Body of pancreas (tissue), 4 donors: Measurements from ENCODE around the gene COL4A2. TPM values are rescaled to one million over a fixed set of nuclear protein-coding genes. Genes with fewer than 3 reads are reported as not detected.

Experiments
- ATAC-seq: fragments of 150-250 bp; one replicate; pipeline ENCODE4 v1.9.1; 2016
- DNase-seq, 4 donors: peaks; one replicate each; pipeline ENCODE4 v3.0.0-alpha.2; 2019
- H3K27ac ChIP-seq, 4 donors: fragments of 200-600 bp; sonication (generic); 1 replicate in 3 of 4; 2 replicates in 1 of 4; pipeline versions ENCODE4 v1.5.1 to v1.6.1; 2016 to 2019; ENCODE audit warnings: mild to moderate bottlenecking in 1 of 4, mixed read lengths in 1 of 4, moderate library complexity in 1 of 4
- H3K27me3 ChIP-seq, 2 donors: fragments of 200-600 bp; sonication (generic); one replicate each; pipeline ENCODE4 v1.6.0; 2016; ENCODE audit warnings: mild to moderate bottlenecking in 1 of 2
- H3K36me3 ChIP-seq, 2 donors: fragments of 200-600 bp; sonication (generic); replicated peaks in 1 of 2; 2 replicates each; pipeline ENCODE4 v1.5.1; 2016; ENCODE audit warnings: low read depth in 2 of 2; ENCODE audit not compliant: insufficient read depth in 1 of 2
- H3K4me1 ChIP-seq: fragments of 200-600 bp; sonication (generic); one replicate; pipeline ENCODE4 v1.6.0; 2016
- H3K4me3 ChIP-seq, 2 donors: fragments of 200-600 bp; sonication (generic); 1 replicate in 1 of 2; 2 replicates in 1 of 2; pipeline ENCODE4 v1.5.1; 2016 to 2019
- H3K9me3 ChIP-seq, 3 donors: fragments of 200-600 bp; sonication (generic); 1 replicate in 2 of 3; 2 replicates in 1 of 3; pipeline ENCODE4 v1.5.1; 2016
- CTCF ChIP-seq, 7 experiments: fragments of 450-650 bp in 4 of 7; fragments of 200-600 bp in 3 of 7; sonication (generic) in 3 of 7; IDR thresholded peaks; one replicate each; pipeline ENCODE4 v1.5.1; 2016 to 2019; ENCODE audit warnings: antibody characterized with exemption in 7 of 7
- POLR2A ChIP-seq, 3 donors: fragments of 450-650 bp; IDR thresholded peaks; one replicate each; pipeline ENCODE4 v1.6.1; 2016; ENCODE audit warnings: antibody characterized with exemption in 3 of 3, mild to moderate bottlenecking in 2 of 3
- WGBS, 2 donors: methylation state at CpG; one replicate each; pipeline ENCODE4 v1.1.5; 2017; 5-methylcytosine and 5-hydroxymethylcytosine counted together
- intact Hi-C: fragments of 100-400 bp; cut with DNase I; formaldehyde crosslinking; loops from one replicate; pipeline ENCODE4 v1.15.1; 2023
- total RNA-seq, 2 donors: library from RNA; depleted of rRNA; stranded (reverse); fragments of >200 nt; gene quantifications; one replicate each; pipeline ENCODE4 v1.1.0, GENCODE V29; 2016

Gene COL4A2
- total RNA-seq, 2 donors from 2014 or later = 69.3 to 230 TPM

- H3K4me1 ChIP-seq = no peaks in the 10 kb centered on the region
- no peaks in the 10 kb centered on the region for H3K36me3 ChIP-seq
Observed at GRCh38 chr13:110373617-110374016, 66.5 kb downstream of the COL4A2 start.

GRCh38 chr13:110374431-110375370 is 67.6 kb downstream of the COL4A2 start:
- ATAC-seq = no peak
- H3K4me3 ChIP-seq = no peak overlapping the region
- no peaks in the 10 kb centered on the region for H3K36me3 ChIP-seq
- H3K9me3 ChIP-seq = no peaks in the 10 kb centered on the region
- TF ChIP-seq POLR2A (IDR thresholded peaks at IDR 0.05) (no peak), CTCF (IDR thresholded peaks at IDR 0.05) (no peak)
- no peak for DNase-seq
- no peak overlapping the region for H3K27ac ChIP-seq
- intact Hi-C loops = no loop called here
- no peaks in the 10 kb centered on the region for H3K4me1 ChIP-seq
- WGBS, 2 donors = 71 to 73% methylated on average over 10 of the region's 10 CpGs
- H3K27me3 ChIP-seq = no peaks in the 10 kb centered on the region

More at GRCh38 chr13:110373617-110374016, 66.5 kb downstream of the COL4A2 start:
- H3K9me3 ChIP-seq = no peaks in the 10 kb centered on the region
- H3K27me3 ChIP-seq = no peaks in the 10 kb centered on the region
- no peak for TF ChIP-seq CTCF (IDR thresholded peaks at IDR 0.05)
- no peak for TF ChIP-seq POLR2A (IDR thresholded peaks at IDR 0.05)
- no peak overlapping the region for H3K4me3 ChIP-seq
- no peak for ATAC-seq
- WGBS, 2 donors = 69 to 80% methylated on average over 9 of the region's 9 CpGs
- intact Hi-C loops = no loop called here
- DNase-seq = no peak
- no peak overlapping the region for H3K27ac ChIP-seq

DNA sequence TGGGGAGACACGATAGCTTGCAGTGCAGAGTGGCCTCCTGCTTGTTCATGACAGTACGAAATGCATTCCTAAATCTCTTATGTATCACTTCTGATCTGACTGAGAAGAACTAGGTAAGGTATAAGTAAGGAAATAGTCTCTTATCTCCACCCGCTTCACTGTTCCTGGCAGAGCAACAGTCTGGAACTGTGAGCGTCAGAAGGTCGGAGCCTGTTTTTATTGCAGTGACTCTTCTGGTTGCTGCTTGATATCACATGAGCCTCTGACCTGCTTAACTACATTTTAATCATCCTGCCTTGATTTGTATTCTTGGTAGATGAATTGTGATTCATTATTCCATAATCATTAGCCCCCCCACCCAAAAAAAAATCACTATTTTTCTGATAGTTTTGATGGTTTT is 69.0 kb downstream of the COL4A2 start:
- no peak for TF ChIP-seq CTCF (IDR thresholded peaks at IDR 0.05)
- no peak for TF ChIP-seq POLR2A (IDR thresholded peaks at IDR 0.05)
- Histone ChIP-seq H3K36me3 (no peaks in the 10 kb centered on the region), H3K4me1 (no peaks in the 10 kb centered on the region), H3K4me3 (no peak overlapping the region), H3K9me3 (no peaks in the 10 kb centered on the region), H3K27me3 (no peaks in the 10 kb centered on the region), H3K27ac (no peak overlapping the region)
- intact Hi-C loops = no loop called here
- WGBS, 2 donors = 39 to 46% methylated on average over 5 of the region's 5 CpGs
- ATAC-seq (no peak), DNase-seq (no peak)

GRCh38 chr13:110377178-110377825 is 70.2 kb downstream of the COL4A2 start:
- TF ChIP-seq CTCF (IDR thresholded peaks at IDR 0.05) (no peak), POLR2A (IDR thresholded peaks at IDR 0.05) (no peak)
- no peaks in the 10 kb centered on the region for H3K36me3 ChIP-seq
- H3K4me3 ChIP-seq = no peak overlapping the region
- H3K9me3 ChIP-seq = no peaks in the 10 kb centered on the region
- DNase-seq = no peak
- H3K27me3 ChIP-seq = no peaks in the 10 kb centered on the region
- H3K27ac ChIP-seq = no peak overlapping the region
- intact Hi-C loops = no loop called here
- no peak for ATAC-seq
- no peaks in the 10 kb centered on the region for H3K4me1 ChIP-seq
- 63 to 71% methylated on average over 6 of the region's 6 CpGs for WGBS, 2 donors
